GM12875 (cell line): ENCODE measurements around the gene PTPN9.
"Not testable (repeated sequence)": the region's sequence is repeated elsewhere in the genome, so short reads cannot be mapped to it uniquely, and the experiment has no call there.

ENCODE experiments used
- H3K4me3 ChIP-seq: one replicate; pipeline ENCODE4 v1.5.1; 2011; ENCODE audit warnings: low read depth, low read length, control low read depth
- TF ChIP-seq, protein P1 (sequence below): IDR thresholded peaks from 2 replicates; pipeline ENCODE4 v1.5.1; 2011; ENCODE audit warnings: low read depth, mild to moderate bottlenecking, control low read depth, inconsistent platforms, low read length, moderate library complexity, borderline replicate concordance; ENCODE audit not compliant: insufficient read depth

The PTPN9 gene

DNA sequence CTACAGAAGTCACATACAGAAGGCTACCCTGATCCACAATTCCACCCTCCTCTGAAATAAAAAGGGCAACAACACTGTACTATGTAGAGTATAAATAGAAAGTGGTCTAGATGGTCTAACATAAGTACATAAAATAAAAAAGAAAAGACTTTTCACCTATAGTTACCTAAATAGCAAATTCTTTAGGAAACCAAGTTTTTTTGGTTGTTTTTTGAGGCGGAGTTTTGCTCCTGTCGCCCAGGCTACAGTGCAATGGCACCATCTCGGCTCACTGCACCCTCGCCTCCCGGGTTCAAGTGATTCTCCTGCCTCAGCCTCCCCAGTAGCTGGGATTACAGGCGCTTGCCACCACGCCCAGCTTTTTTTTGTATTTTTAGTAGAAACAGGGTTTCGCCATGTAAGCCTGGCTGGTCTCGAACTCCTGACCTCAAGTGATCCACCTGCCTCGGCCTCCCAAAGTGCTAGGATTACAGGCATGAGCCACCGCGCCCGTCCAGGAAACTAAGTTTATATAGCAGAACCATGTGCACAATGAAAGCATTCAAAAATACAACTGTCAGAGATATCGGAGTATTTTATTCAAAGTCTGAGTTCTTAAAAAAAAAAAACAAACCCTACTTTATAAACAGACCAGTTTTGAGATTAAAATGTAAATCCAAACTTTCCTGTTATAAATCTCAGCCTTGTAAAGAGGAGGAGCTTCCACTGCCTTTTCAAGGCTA lies 129.4 kb downstream of the PTPN9 start:
- H3K4me3 ChIP-seq, result peak overlapping the region; percentile 85
- TF ChIP-seq, protein P1, sequence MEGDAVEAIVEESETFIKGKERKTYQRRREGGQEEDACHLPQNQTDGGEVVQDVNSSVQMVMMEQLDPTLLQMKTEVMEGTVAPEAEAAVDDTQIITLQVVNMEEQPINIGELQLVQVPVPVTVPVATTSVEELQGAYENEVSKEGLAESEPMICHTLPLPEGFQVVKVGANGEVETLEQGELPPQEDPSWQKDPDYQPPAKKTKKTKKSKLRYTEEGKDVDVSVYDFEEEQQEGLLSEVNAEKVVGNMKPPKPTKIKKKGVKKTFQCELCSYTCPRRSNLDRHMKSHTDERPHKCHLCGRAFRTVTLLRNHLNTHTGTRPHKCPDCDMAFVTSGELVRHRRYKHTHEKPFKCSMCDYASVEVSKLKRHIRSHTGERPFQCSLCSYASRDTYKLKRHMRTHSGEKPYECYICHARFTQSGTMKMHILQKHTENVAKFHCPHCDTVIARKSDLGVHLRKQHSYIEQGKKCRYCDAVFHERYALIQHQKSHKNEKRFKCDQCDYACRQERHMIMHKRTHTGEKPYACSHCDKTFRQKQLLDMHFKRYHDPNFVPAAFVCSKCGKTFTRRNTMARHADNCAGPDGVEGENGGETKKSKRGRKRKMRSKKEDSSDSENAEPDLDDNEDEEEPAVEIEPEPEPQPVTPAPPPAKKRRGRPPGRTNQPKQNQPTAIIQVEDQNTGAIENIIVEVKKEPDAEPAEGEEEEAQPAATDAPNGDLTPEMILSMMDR, result no peak

DNA sequence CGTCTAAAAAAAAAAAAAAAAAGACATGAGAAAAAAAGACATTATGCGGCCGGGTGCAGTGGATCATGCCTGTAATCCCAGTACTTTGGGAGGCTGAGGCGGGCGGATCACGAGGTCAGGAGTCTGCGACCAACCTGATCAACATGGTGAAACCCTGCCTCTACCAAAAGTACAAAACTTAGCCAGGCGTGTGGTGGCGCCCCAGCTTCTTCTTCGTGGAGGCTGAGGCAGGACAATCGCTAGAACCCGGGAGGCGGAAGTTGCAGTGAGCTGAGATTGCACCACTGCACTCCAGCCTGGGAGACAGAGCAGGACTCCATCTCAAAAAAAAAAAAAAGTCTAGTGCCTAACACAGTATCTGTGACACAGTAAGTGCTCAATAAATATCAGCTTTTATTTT lies 130.9 kb downstream of the PTPN9 start:
- not testable (repeated sequence) for H3K4me3 ChIP-seq

DNA sequence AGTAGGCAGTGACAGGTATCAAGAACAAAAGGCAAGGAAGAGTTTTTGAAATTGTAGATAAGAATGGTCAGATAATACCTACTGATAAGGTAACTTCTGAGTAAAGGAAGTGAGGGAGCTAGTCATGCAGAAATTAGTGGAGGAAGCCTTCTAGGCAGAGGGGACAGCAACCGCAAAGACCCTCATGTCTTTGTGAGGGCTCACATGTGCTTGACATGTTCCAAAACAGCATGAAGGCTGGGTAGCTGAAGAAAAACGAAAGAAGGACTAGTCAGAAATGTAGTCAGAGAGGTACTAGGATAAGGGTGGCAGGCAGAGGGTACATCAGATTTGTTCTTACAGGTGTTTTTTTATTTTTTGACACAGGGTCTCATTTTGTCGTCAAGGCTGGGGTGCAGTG lies 133.0 kb downstream of the PTPN9 start:
- H3K4me3 ChIP-seq, result no peak overlapping the region
- TF ChIP-seq, protein P1, result no peak

- H3K4me3 ChIP-seq, result not testable (repeated sequence)
Observed at GRCh38 chr15:75445324-75445723, 133.8 kb downstream of the PTPN9 start.

- H3K4me3 ChIP-seq, result not testable (repeated sequence)
Observed at GRCh38 chr15:75443972-75444453, 135.1 kb downstream of the PTPN9 start.

GRCh38 chr15:75437721-75438120 lies 141.4 kb downstream of the PTPN9 start:
- TF ChIP-seq, protein P1, result no peak
- H3K4me3 ChIP-seq, result no peak overlapping the region

- TF ChIP-seq, protein P1, result no peak
- no peak overlapping the region for H3K4me3 ChIP-seq
Observed at GRCh38 chr15:75436881-75437280, 142.2 kb downstream of the PTPN9 start.

DNA sequence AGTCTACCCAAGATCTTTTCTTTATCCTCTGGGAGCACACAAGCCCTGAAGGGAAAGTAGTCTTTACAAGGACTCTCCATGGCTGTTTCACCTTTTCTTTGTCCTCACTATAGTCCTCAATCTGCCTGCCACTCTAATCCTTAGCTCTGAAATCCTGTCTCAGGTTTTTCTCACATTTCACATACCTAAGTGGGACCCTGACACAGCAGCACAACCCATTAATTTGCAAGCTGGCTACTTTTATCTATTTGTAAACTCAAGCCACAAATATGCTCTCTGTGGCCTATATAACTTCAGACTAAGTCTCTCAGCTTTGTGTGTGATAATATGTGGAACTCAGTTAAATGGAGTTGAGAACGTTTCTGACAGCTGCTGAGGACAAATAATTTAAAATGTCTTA lies 147.4 kb downstream of the PTPN9 start:
- TF ChIP-seq, protein P1, result no peak
- no peak overlapping the region for H3K4me3 ChIP-seq

DNA sequence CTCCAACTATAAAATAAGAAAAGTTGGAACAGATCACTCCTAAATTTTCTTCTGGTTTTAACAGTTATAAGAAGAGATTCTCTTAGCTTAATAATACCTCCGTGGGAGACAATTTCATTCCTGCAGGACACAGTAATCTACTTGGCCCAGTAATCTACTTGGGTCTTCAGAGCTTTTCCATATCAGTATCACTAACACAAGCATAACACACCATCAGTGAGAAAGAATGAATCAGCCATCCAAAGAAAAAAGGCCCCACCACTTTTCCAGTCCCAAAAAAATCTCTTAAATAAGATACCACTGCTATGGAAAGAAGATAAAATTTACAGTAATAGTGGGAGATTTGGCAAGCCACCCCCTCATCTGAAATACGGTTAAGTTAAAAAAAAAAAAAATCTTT lies 147.8 kb downstream of the PTPN9 start:
- no peak overlapping the region for H3K4me3 ChIP-seq
- TF ChIP-seq, protein P1, result no peak
